WI38 (cell line): ENCODE results near the gene NMNAT2.

Experiments used
- H3K4me3 ChIP-seq: 2 replicates; pipeline ENCODE4 v1.5.1; 2011; ENCODE audit warnings: low read depth, mild to moderate bottlenecking, control low read depth, low read length
- TF ChIP-seq, protein P1 (sequence below): IDR thresholded peaks from 2 replicates; pipeline ENCODE4 v1.5.1; 2012; ENCODE audit warnings: low read depth, mild to moderate bottlenecking, control low read depth, low read length

NMNAT2 gene

DNA sequence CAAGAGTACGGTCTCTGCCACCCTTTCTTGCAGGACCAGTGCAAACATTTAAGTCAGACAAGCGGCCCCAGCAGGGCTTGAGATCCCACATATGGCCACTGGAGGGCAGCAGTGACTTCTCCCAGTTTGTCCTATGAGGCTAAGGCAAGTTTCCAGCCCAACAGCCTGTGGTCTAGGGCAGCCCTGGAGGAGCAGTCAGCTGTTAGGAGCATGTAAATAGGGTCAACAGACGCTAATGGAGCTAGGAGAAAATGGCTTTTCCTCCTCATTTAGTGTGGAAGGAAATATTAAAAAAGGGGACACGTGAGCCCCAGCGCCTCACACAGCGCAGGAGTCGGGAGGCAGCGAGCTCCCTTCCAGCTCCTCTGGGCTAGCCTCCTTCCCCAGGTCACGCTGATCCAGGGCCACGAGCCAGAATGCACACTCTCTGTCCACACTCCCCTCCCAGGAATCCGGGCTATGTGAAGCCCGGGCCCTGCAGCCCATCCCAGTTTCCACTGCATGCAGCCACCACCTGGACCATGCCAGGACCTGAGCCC lies 136.6 kb downstream of the NMNAT2 start:
- TF ChIP-seq, protein P1, sequence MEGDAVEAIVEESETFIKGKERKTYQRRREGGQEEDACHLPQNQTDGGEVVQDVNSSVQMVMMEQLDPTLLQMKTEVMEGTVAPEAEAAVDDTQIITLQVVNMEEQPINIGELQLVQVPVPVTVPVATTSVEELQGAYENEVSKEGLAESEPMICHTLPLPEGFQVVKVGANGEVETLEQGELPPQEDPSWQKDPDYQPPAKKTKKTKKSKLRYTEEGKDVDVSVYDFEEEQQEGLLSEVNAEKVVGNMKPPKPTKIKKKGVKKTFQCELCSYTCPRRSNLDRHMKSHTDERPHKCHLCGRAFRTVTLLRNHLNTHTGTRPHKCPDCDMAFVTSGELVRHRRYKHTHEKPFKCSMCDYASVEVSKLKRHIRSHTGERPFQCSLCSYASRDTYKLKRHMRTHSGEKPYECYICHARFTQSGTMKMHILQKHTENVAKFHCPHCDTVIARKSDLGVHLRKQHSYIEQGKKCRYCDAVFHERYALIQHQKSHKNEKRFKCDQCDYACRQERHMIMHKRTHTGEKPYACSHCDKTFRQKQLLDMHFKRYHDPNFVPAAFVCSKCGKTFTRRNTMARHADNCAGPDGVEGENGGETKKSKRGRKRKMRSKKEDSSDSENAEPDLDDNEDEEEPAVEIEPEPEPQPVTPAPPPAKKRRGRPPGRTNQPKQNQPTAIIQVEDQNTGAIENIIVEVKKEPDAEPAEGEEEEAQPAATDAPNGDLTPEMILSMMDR: peak; percentile 80
- H3K4me3 ChIP-seq: no peak overlapping the region

DNA sequence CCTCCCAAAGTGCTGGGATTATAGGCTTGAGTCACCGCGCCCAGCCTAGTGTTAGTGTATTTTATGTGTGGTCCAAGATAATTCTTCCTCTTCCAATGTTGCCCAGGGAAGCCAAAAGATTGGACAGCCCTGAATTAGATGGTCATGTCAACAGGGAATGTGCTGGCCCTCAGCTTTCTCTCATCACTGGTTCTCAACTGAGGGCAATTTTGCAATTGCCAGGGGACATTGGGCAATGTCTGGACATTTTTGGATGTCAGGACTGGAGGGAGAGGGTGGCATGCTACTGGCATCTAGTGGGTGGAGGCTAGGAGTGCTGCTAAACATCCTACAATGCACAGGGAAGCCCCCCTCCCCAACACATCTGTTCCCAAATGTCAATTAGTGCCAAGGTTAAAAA lies 137.1 kb downstream of the NMNAT2 start:
- H3K4me3 ChIP-seq: no peak overlapping the region
- TF ChIP-seq, protein P1: no peak

GRCh38 chr1:183279835-183280234 lies 138.3 kb downstream of the NMNAT2 start:
- TF ChIP-seq, protein P1: no peak
- no peak overlapping the region for H3K4me3 ChIP-seq

DNA sequence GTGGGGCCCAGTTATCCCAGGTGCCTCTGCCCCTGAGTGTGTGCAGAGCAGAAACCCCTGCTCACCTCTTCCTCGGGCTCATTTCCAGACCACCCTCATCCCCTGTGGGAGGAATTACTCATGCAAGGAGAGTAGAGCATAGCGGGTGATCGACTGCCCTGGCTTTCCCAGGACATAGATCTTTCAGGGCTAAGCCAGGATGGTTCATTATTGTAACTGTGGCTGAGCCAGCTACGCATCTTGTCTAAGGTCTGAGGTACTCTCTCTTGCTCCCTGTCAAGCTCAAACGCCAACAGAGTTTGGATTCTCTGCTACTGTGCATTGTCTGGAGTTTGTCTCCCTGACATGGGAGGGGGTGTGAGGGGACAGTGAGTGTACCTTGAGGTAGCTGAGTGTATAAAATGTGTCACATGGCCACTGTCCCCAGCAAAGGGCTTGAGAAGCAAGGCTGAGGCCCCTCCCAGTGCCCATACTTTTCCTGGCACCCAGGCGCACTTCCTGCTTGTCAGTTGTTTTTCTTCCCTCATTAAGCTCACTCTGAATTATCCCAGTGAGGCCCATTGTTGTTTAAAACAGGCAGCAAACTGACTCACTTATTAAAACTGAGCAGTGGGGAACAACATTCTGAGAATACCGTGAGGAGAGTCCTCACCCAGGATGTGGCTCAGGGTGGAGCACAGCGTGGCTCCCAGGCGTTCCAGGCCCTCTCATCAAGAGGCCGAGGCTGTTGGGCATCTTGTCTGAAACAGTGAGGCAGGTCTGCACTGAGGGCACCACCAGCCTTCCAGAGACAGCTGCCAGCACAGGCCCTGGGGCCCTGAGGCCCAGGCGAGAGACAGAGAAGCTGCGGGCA lies 139.2 kb downstream of the NMNAT2 start:
- no peak overlapping the region for H3K4me3 ChIP-seq
- TF ChIP-seq, protein P1: no peak

DNA sequence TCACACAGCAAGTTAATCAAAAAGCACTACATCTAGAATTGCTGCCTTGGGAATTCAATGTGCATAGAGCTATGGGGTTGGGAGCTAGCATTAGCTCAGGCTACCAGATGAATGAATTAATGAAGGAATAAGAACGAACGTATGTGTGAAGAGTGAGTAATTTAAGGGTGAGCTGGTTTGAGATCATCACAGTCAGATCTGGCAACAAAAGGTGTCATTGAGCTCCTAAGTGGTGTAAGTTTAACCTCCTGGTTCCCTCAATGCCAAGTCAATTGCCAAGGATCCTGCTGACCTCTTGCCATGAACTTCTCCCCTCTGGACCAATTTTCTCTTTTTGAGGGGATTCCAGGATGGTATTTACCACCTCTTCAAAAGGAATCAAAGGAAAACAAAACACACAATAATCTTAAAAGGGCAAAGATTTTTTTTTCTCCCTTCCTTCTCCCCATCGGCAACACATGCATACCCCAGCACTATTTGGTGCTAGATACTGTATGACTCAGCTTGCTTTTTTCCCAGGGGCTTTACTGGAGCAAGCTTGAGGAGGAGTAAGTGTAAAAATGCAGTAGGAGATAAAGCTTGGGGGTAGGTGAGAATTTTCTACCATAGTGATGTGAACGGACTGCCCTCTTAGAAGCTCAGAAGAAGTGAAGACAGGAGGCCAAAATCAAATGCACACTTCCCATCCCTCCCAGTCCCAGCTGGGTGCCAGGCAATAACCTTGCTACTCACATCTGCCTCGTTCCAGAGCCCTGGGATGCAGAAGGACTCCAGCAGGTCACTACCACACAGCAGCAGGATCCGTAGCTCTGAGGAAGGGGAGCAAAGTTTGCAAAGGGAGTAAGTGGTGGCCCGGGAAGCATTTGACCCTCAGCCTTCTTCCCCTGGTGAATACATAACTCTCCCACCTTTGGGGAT lies 140.1 kb downstream of the NMNAT2 start:
- TF ChIP-seq, protein P1: no peak
- H3K4me3 ChIP-seq: no peak overlapping the region

GRCh38 chr1:183276386-183277080 lies 141.6 kb downstream of the NMNAT2 start:
- TF ChIP-seq, protein P1: no peak
- no peak overlapping the region for H3K4me3 ChIP-seq
